CD14-positive monocyte (primary cell): ENCODE measurements around the gene ZBED4. TPM values are rescaled to one million over a fixed set of nuclear protein-coding genes. Genes with fewer than 3 reads are reported as not detected.

Experiments
- DNase-seq, 3 donors: peaks; one replicate each; pipeline ENCODE4 v3.0.0-alpha.2; 2011 to 2022
- H2AFZ ChIP-seq: 2 replicates; pipeline ENCODE4 v1.6.0; 2012; ENCODE audit warnings: mild to moderate bottlenecking, low read depth, low read length, inconsistent platforms; ENCODE audit not compliant: insufficient read depth, poor library complexity, severe bottlenecking
- H3K27ac ChIP-seq, 2 donors: 1 replicate in 1 of 2; 2 replicates in 1 of 2; pipeline ENCODE4 v1.5.1; 2012 to 2013; ENCODE audit warnings: low read length in 2 of 2, control low read depth in 1 of 2, inconsistent platforms in 1 of 2, low read depth in 1 of 2, mild to moderate bottlenecking in 1 of 2
- H3K27me3 ChIP-seq, 2 donors: one replicate each; pipeline versions ENCODE4 v1.6.0 to v1.6.1; 2011 to 2013; ENCODE audit warnings: low read length in 2 of 2; ENCODE audit not compliant: control insufficient read depth in 2 of 2, insufficient read depth in 2 of 2
- H3K36me3 ChIP-seq, 2 donors: replicated peaks in 1 of 2; 1 replicate in 1 of 2; 2 replicates in 1 of 2; pipeline versions ENCODE4 v1.5.1 to v1.6.1; 2012 to 2013; ENCODE audit warnings: low read length in 2 of 2, control low read depth in 1 of 2, inconsistent platforms in 1 of 2, mild to moderate bottlenecking in 1 of 2; ENCODE audit not compliant: insufficient read depth in 2 of 2, control insufficient read depth in 1 of 2
- H3K4me1 ChIP-seq, 2 donors: 1 replicate in 1 of 2; 2 replicates in 1 of 2; pipeline versions ENCODE4 v1.5.1 to v1.6.1; 2012 to 2013; ENCODE audit warnings: low read length in 2 of 2, control low read depth in 1 of 2, inconsistent platforms in 1 of 2, mild to moderate bottlenecking in 1 of 2, moderate library complexity in 1 of 2; ENCODE audit not compliant: insufficient read depth in 2 of 2, control insufficient read depth in 1 of 2
- H3K4me2 ChIP-seq: replicated peaks from 2 replicates; pipeline ENCODE3; 2012; ENCODE audit warnings: low read length, moderate library complexity, mild to moderate bottlenecking; ENCODE audit not compliant: poor library complexity, severe bottlenecking; ENCODE audit errors: extremely low read depth
- H3K4me3 ChIP-seq, 3 experiments: fragments of 200-600 bp in 1 of 3; sonication (generic) in 1 of 3; replicated peaks in 1 of 3; 1 replicate in 2 of 3; 2 replicates in 1 of 3; pipeline ENCODE4 v1.5.1; 2011 to 2013; ENCODE audit warnings: low read length in 3 of 3, mild to moderate bottlenecking in 3 of 3, control low read depth in 2 of 3, low read depth in 2 of 3, inconsistent platforms in 1 of 3, moderate library complexity in 1 of 3
- H3K79me2 ChIP-seq: 2 replicates; pipeline ENCODE4 v1.6.0; 2012; ENCODE audit warnings: mild to moderate bottlenecking, control low read depth, inconsistent platforms, low read length, moderate library complexity; ENCODE audit not compliant: insufficient read depth
- H3K9ac ChIP-seq: 2 replicates; pipeline ENCODE4 v1.6.0; 2017; ENCODE audit warnings: low read length, mild to moderate bottlenecking; ENCODE audit not compliant: insufficient read depth, poor library complexity, severe bottlenecking
- H3K9me3 ChIP-seq, 2 donors: replicated peaks in 1 of 2; 1 replicate in 1 of 2; 2 replicates in 1 of 2; pipeline versions ENCODE4 v1.5.1 to v1.6.1; 2012 to 2013; ENCODE audit warnings: low read length in 2 of 2, control low read depth in 1 of 2; ENCODE audit not compliant: control insufficient read depth in 1 of 2, insufficient read depth in 1 of 2
- H4K20me1 ChIP-seq: 2 replicates; pipeline ENCODE4 v1.6.0; 2012; ENCODE audit warnings: mild to moderate bottlenecking, low read length, control low read depth, moderate library complexity; ENCODE audit not compliant: insufficient read depth
- H3K27ac Mint-ChIP-seq, 7 donors: one replicate each; pipeline ENCODE4 v1.8.0; 2020; ENCODE audit warnings: mild to moderate bottlenecking in 7 of 7, mixed read lengths in 7 of 7, moderate library complexity in 6 of 7, inconsistent platforms in 2 of 7
- H3K27me3 Mint-ChIP-seq, 3 donors: one replicate each; pipeline ENCODE4 v1.8.0; 2021 to 2022; ENCODE audit warnings: low read depth in 3 of 3, mild to moderate bottlenecking in 3 of 3, mixed read lengths in 3 of 3, moderate library complexity in 3 of 3, inconsistent platforms in 1 of 3
- H3K36me3 Mint-ChIP-seq, 2 donors: one replicate each; pipeline ENCODE4 v1.8.0; 2020; ENCODE audit warnings: mixed read lengths in 2 of 2, inconsistent platforms in 1 of 2, mild to moderate bottlenecking in 1 of 2
- H3K4me1 Mint-ChIP-seq: one replicate; pipeline ENCODE4 v1.8.0; 2020; ENCODE audit warnings: mild to moderate bottlenecking, mixed read lengths
- H3K4me3 Mint-ChIP-seq, 2 donors: one replicate each; pipeline ENCODE4 v1.8.0; 2020; ENCODE audit warnings: mild to moderate bottlenecking in 2 of 2, mixed read lengths in 2 of 2, moderate library complexity in 1 of 2
- H3K9me3 Mint-ChIP-seq, 7 donors: one replicate each; pipeline ENCODE4 v1.8.0; 2020 to 2022; ENCODE audit warnings: mixed read lengths in 7 of 7, mild to moderate bottlenecking in 6 of 7, moderate library complexity in 6 of 7, inconsistent platforms in 2 of 7
- WGBS: methylation state at CpG from one replicate; pipeline ENCODE4 v1.1.5; 2013; ENCODE audit warnings: missing lambda C conversion rate; ENCODE audit not compliant: insufficient coverage; 5-methylcytosine and 5-hydroxymethylcytosine counted together
- intact Hi-C, 2 donors: fragments of 100-400 bp; cut with micrococcal nuclease; formaldehyde crosslinking; loops; one replicate each; pipeline versions ENCODE4 v1.15.0 to v1.15.1; 2023
- polyA plus RNA-seq, 3 donors: library from polyadenylated mRNA; depleted of rRNA in 1 of 3; unstranded in 2 of 3; stranded (reverse) in 1 of 3; fragments of 300-500 nt in 2 of 3; fragments of >200 nt in 1 of 3; fragmentation: Illumina TruSeq in 2 of 3; gene quantifications; 1 replicate in 2 of 3; 2 replicates in 1 of 3; pipeline ENCODE4 v1.2.3, GENCODE V29; 2012 to 2021
- small RNA-seq: library from RNA; depleted of rRNA; stranded (forward); fragments of <200 nt; gene quantifications from one replicate; pipeline ENCODE3, GENCODE V24; 2012; ENCODE audit warnings: low read depth; ENCODE audit not compliant: insufficient read length
- TF ChIP-seq, protein P1 (sequence below): fragments of 200-600 bp; IDR thresholded peaks from one replicate; pipeline ENCODE4 v1.8.0; 2022; ENCODE audit warnings: antibody characterized with exemption, mild to moderate bottlenecking

The ZBED4 gene
- polyA plus RNA-seq, 3 donors, result 3.8 to 8.2 (median 5.7) TPM

DNA sequence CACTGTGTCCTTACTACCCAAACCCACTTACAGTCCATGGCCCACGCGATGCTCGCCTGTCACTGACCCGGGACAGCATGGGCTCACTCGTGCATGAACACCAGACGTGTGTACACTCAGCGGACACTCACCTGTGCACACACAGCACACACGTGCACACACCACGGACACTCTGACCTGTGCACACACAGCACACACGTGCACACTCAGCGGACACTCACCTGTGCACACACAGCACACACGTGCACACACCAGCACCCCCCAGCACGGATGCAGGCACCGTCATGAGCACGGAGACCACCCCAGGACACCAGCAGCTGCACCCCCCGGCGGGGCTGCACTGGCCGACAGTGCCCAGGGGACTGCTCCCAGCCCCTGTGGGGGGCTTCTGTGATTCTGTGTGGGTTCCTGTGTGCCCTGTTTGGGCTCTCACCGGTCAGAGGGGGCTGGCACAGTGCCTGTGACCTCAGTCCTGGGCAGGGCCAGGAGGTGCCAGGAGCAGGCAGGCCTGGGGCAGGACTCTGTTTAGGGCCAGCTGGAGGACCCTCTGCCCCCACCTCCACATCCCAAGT is 85.0 kb downstream of the ZBED4 start:
- TF ChIP-seq, protein P1, sequence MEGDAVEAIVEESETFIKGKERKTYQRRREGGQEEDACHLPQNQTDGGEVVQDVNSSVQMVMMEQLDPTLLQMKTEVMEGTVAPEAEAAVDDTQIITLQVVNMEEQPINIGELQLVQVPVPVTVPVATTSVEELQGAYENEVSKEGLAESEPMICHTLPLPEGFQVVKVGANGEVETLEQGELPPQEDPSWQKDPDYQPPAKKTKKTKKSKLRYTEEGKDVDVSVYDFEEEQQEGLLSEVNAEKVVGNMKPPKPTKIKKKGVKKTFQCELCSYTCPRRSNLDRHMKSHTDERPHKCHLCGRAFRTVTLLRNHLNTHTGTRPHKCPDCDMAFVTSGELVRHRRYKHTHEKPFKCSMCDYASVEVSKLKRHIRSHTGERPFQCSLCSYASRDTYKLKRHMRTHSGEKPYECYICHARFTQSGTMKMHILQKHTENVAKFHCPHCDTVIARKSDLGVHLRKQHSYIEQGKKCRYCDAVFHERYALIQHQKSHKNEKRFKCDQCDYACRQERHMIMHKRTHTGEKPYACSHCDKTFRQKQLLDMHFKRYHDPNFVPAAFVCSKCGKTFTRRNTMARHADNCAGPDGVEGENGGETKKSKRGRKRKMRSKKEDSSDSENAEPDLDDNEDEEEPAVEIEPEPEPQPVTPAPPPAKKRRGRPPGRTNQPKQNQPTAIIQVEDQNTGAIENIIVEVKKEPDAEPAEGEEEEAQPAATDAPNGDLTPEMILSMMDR, result no peak
- Histone ChIP-seq H3K9me3 (no peaks in the 10 kb centered on the region), H3K27ac (no peak overlapping the region), H3K79me2 (peaks cover 6% of the 10 kb centered on the region), H3K36me3 (no peaks in the 10 kb centered on the region), H3K4me2 (no peak overlapping the region), H4K20me1 (no peaks in the 10 kb centered on the region), H3K4me3 (no peak overlapping the region), H2AFZ (no peak overlapping the region), H3K27me3 (no peaks in the 10 kb centered on the region), H3K4me1 (peaks cover 26% of the 10 kb centered on the region in 2 donors), H3K9ac (no peak overlapping the region)
- Mint-ChIP-seq H3K4me1 (peaks cover 12% of the 10 kb centered on the region), H3K9me3 (peaks cover 0 to 7% (median 5%) of the 10 kb centered on the region in 7 donors), H3K4me3 (no peak overlapping the region), H3K36me3 (no peaks in the 10 kb centered on the region), H3K27ac (peak overlapping the region in 2 of 7 donors; percentile 27 to 32), H3K27me3 (peaks cover 0 to 8% (median 6%) of the 10 kb centered on the region in 3 donors)
- DNase-seq, result no peak
- 94% methylated on average over 16 of the region's 19 CpGs for WGBS
- intact Hi-C loops, result loop anchor here in 1 of 2 donors (10.0 kb wide), 1 partner anchor 596 kb away; the partner anchor contains the start of gene TYMP

Small RNAs within 50 kb of the gene (small RNA-seq; reads per million reads assigned to genes)
- gene AL117328.1 (not detected), gene RF00017 (not detected)

Other genes starting within 250 kb of the ZBED4 start
- gene BRD1, start 26.0 kb upstream of the ZBED4 start, polyA plus RNA-seq, result 10 to 100 TPM in 1 of 3 donors, under 1 TPM in 2; 0.61 to 13.8 (median 0.86) TPM
- gene ALG12, start 64.6 kb downstream of the ZBED4 start, polyA plus RNA-seq, result 1 to 10 TPM; 7.2 to 9.5 (median 9.0) TPM
- 10 to 100 TPM; 20.3 to 33.2 (median 27.6) TPM for gene CRELD2, start 64.8 kb downstream of the ZBED4 start, polyA plus RNA-seq
- gene PIM3, start 106.9 kb downstream of the ZBED4 start, polyA plus RNA-seq, result 100 to 1,000 TPM in 1 of 3 donors, 10 to 100 TPM in 2; 38.8 to 135 (median 40.4) TPM
- gene IL17REL, start 158.9 kb downstream of the ZBED4 start, polyA plus RNA-seq, result not detected
- gene TTLL8, start 204.5 kb downstream of the ZBED4 start, polyA plus RNA-seq, result not detected
- gene MLC1, start 231.6 kb downstream of the ZBED4 start, polyA plus RNA-seq, result 1 to 10 TPM; 1.6 to 3.6 (median 1.8) TPM
- gene MOV10L1, start 236.2 kb downstream of the ZBED4 start, polyA plus RNA-seq, result under 1 TPM in 2 of 3 donors, not detected in 1; 0.18 to 0.35 TPM